Caco-2 (cell line): ENCODE results near the gene SEMA3C. TPM values are rescaled to one million over a fixed set of nuclear protein-coding genes. Genes with fewer than 3 reads are reported as not detected.

Source experiments
- BruUV-seq: library from RNA; stranded (reverse); fragments of 400-500 nt; replicated peaks from 2 replicates; lab custom pipeline; 2021; lab: Mats Ljungman, UMichigan
- CTCF ChIA-PET: fragments of 300-600 bp; sonication (Branson Sonifier 250); formaldehyde crosslinking; loops from one replicate; lab custom pipeline; 2022; ENCODE audit warnings: antibody characterized with exemption; lab: Charles Lee
- POLR2A ChIA-PET: fragments of 300-600 bp; sonication (Branson Sonifier 250); formaldehyde crosslinking; loops from one replicate; lab custom pipeline; 2022; ENCODE audit warnings: antibody characterized with exemption; lab: Charles Lee
- DNase-seq, 2 experiments: peaks; one replicate each; pipeline versions ENCODE4 v3.0.0 to v3.0.0-alpha.2; 2020 to 2022
- H3K27me3 ChIP-seq: replicated peaks from 2 replicates; pipeline ENCODE4 v1.6.0; 2011; ENCODE audit warnings: low read length; ENCODE audit not compliant: control insufficient read depth, insufficient read depth
- H3K36me3 ChIP-seq: 2 replicates; pipeline ENCODE4 v1.5.1; 2011; ENCODE audit warnings: low read length; ENCODE audit not compliant: control insufficient read depth, insufficient read depth
- H3K4me1 ChIP-seq: fragments of 250-450 bp; sonication (Bioruptor Pico); 2 replicates; pipeline ENCODE4 v1.5.1; 2020; ENCODE audit warnings: mild to moderate bottlenecking
- H3K4me3 ChIP-seq: 2 replicates; pipeline ENCODE4 v1.5.1; 2011; ENCODE audit warnings: low read depth, mild to moderate bottlenecking, control low read depth, low read length
- H3K9me3 ChIP-seq: fragments of 250-450 bp; sonication (Bioruptor Pico); 2 replicates; pipeline ENCODE4 v1.5.1; 2020; ENCODE audit warnings: mild to moderate bottlenecking, moderate library complexity
- H3K27ac Mint-ChIP-seq: one replicate; pipeline ENCODE4 v1.8.0; 2022; ENCODE audit warnings: mixed read lengths; ENCODE audit not compliant: unreplicated experiment
- H3K27me3 Mint-ChIP-seq: one replicate; pipeline ENCODE4 v1.8.0; 2022; ENCODE audit warnings: mixed read lengths; ENCODE audit not compliant: insufficient read depth, unreplicated experiment
- H3K36me3 Mint-ChIP-seq: one replicate; pipeline ENCODE4 v1.8.0; 2022; ENCODE audit warnings: mild to moderate bottlenecking, mixed read lengths; ENCODE audit not compliant: insufficient read depth, unreplicated experiment
- H3K4me1 Mint-ChIP-seq: one replicate; pipeline ENCODE4 v1.8.0; 2022; ENCODE audit warnings: low read depth, mixed read lengths; ENCODE audit not compliant: unreplicated experiment
- H3K4me3 Mint-ChIP-seq: one replicate; pipeline ENCODE4 v1.8.0; 2022; ENCODE audit warnings: mild to moderate bottlenecking, moderate library complexity, mixed read lengths; ENCODE audit not compliant: unreplicated experiment
- H3K9me3 Mint-ChIP-seq: one replicate; pipeline ENCODE4 v1.8.0; 2022; ENCODE audit warnings: mixed read lengths; ENCODE audit not compliant: unreplicated experiment
- intact Hi-C: fragments of 100-400 bp; cut with micrococcal nuclease; formaldehyde crosslinking; loops from one replicate; pipeline ENCODE4 v1.10.0; 2022; ENCODE audit not compliant: unreplicated experiment
- total RNA-seq: library from RNA; stranded (reverse); gene quantifications from 2 replicates; pipeline ENCODE4 v1.2.3, GENCODE V29; 2022
- TF ChIP-seq, protein P1 (sequence below), 2 experiments: fragments of 200-600 bp in 1 of 2; IDR thresholded peaks; 1 replicate in 1 of 2; 2 replicates in 1 of 2; pipeline versions ENCODE4 v1.5.1 to v1.8.0; 2011 to 2022; ENCODE audit warnings: antibody characterized with exemption in 1 of 2, control low read depth in 1 of 2, inconsistent platforms in 1 of 2, low read depth in 1 of 2, low read length in 1 of 2, mild to moderate bottlenecking in 1 of 2, moderate library complexity in 1 of 2; ENCODE audit not compliant: insufficient read depth in 1 of 2, severe bottlenecking in 1 of 2, unreplicated experiment in 1 of 2

Gene SEMA3C
- total RNA-seq, 1 experiment from 2014 or later = 25.8 TPM

DNA sequence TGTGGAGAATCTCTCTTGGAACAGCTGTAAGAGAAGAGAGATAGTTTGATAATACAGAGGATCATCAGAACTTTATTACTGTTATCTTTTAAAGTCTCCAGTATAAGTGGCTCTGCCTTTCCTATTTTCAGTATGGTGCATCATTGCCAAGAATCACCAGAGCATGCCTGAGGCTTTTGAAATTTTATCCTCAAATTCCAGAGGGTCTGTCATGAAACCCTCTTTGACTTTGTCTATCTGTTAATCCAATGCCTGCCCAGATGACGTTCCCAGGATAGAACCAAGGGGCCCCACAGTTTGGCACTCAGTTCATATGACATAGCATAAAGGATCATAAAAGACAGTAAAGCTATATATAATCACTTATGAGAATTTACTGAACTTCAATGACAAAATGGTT lies 35.3 kb upstream of the SEMA3C start:
- POLR2A ChIA-PET = no interaction called here
- H3K27me3 ChIP-seq = no peaks in the 10 kb centered on the region
- no peaks in the 10 kb centered on the region for H3K36me3 ChIP-seq
- no TSS peak for BruUV-seq
- Mint-ChIP-seq H3K4me1 (no peaks in the 10 kb centered on the region), H3K27me3 (no peaks in the 10 kb centered on the region), H3K27ac (no peak overlapping the region), H3K4me3 (no peak overlapping the region), H3K36me3 (no peaks in the 10 kb centered on the region), H3K9me3 (peaks cover 3% of the 10 kb centered on the region)
- H3K4me1 ChIP-seq = no peaks in the 10 kb centered on the region
- no peak for DNase-seq
- intact Hi-C loops = no loop called here
- H3K9me3 ChIP-seq = no peaks in the 10 kb centered on the region
- TF ChIP-seq, protein P1, sequence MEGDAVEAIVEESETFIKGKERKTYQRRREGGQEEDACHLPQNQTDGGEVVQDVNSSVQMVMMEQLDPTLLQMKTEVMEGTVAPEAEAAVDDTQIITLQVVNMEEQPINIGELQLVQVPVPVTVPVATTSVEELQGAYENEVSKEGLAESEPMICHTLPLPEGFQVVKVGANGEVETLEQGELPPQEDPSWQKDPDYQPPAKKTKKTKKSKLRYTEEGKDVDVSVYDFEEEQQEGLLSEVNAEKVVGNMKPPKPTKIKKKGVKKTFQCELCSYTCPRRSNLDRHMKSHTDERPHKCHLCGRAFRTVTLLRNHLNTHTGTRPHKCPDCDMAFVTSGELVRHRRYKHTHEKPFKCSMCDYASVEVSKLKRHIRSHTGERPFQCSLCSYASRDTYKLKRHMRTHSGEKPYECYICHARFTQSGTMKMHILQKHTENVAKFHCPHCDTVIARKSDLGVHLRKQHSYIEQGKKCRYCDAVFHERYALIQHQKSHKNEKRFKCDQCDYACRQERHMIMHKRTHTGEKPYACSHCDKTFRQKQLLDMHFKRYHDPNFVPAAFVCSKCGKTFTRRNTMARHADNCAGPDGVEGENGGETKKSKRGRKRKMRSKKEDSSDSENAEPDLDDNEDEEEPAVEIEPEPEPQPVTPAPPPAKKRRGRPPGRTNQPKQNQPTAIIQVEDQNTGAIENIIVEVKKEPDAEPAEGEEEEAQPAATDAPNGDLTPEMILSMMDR (IDR thresholded peaks at IDR 0.05; ENCODE audit: insufficient read depth in 1 of 2, low read depth in 1 of 2, low read length in 1 of 2, severe bottlenecking in 1 of 2, unreplicated experiment in 1 of 2) = no peak
- CTCF ChIA-PET = no interaction called here
- H3K4me3 ChIP-seq = no peak overlapping the region

DNA sequence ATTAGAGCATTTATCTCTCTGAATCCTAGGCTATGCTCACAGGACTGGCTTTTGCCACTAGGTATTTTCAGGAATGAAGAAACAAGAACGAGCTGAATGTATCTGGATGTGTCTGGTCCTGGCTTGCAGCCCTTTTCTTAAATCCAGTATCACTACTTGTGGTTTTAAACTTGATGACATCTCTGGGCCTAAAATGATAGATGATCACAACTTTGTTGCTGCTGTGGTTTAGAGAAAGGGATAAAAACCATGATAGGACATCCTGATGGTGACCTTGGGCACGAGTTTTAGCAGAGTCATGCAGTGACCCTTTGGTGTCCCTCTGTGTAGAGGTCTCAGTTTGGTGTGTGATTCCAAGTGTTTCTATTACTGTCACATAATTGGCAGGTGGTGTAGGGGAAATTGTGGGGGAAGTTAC lies 31.7 kb upstream of the SEMA3C start:
- no peak for DNase-seq
- H3K4me1 ChIP-seq = no peaks in the 10 kb centered on the region
- CTCF ChIA-PET = no interaction called here
- intact Hi-C loops = no loop called here
- peaks cover 17% of the 10 kb centered on the region for H3K9me3 Mint-ChIP-seq
- BruUV-seq = no TSS peak
- no peaks in the 10 kb centered on the region for H3K36me3 Mint-ChIP-seq
- TF ChIP-seq, protein P1 (IDR thresholded peaks at IDR 0.05; ENCODE audit: insufficient read depth in 1 of 2, low read depth in 1 of 2, low read length in 1 of 2, severe bottlenecking in 1 of 2, unreplicated experiment in 1 of 2) = no peak
- no peak overlapping the region for H3K4me3 ChIP-seq
- H3K27ac Mint-ChIP-seq = no peak overlapping the region
- POLR2A ChIA-PET = no interaction called here
- no peaks in the 10 kb centered on the region for H3K4me1 Mint-ChIP-seq
- H3K9me3 ChIP-seq = no peaks in the 10 kb centered on the region
- H3K27me3 Mint-ChIP-seq = no peaks in the 10 kb centered on the region
- no peaks in the 10 kb centered on the region for H3K27me3 ChIP-seq
- no peak overlapping the region for H3K4me3 Mint-ChIP-seq
- H3K36me3 ChIP-seq = no peaks in the 10 kb centered on the region

DNA sequence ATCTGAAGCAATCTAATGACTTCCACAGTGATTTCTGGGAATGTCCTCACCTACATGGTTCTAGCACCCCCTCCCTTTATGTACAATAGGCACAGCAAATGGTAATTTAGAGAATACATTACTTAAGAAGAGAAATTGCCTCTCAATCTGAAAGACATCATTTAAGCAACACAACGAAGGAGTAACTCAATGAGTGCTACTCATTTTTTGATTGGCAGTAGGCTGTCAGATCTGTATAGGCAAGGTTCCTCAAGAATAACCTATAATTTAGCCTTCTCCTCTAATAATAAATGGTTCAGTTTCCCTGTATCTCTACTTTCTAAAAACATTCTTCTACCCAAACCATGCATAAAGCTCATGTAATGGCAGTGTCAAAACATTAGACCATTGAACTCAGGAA lies 30.6 kb upstream of the SEMA3C start:
- no TSS peak for BruUV-seq
- intact Hi-C loops = no loop called here
- Mint-ChIP-seq H3K4me1 (no peaks in the 10 kb centered on the region), H3K9me3 (peaks cover 17% of the 10 kb centered on the region), H3K4me3 (no peak overlapping the region), H3K27me3 (no peaks in the 10 kb centered on the region), H3K27ac (no peak overlapping the region), H3K36me3 (no peaks in the 10 kb centered on the region)
- H3K4me1 ChIP-seq = no peaks in the 10 kb centered on the region
- CTCF ChIA-PET = no interaction called here
- H3K27me3 ChIP-seq = no peaks in the 10 kb centered on the region
- H3K4me3 ChIP-seq = no peak overlapping the region
- TF ChIP-seq, protein P1 (IDR thresholded peaks at IDR 0.05; ENCODE audit: insufficient read depth in 1 of 2, low read depth in 1 of 2, low read length in 1 of 2, severe bottlenecking in 1 of 2, unreplicated experiment in 1 of 2) = no peak
- no peak for DNase-seq
- no peaks in the 10 kb centered on the region for H3K9me3 ChIP-seq
- POLR2A ChIA-PET = no interaction called here
- H3K36me3 ChIP-seq = no peaks in the 10 kb centered on the region
